NT2/D1 (cell line): ENCODE results near the gene DRC3.

ENCODE experiments used
- DNase-seq: peaks from one replicate; pipeline ENCODE4 v3.0.0-alpha.2; 2011; ENCODE audit warnings: low read depth, low spot score
- H3K27me3 ChIP-seq: 2 replicates; pipeline ENCODE4 v1.6.0; 2011; ENCODE audit warnings: mild to moderate bottlenecking; ENCODE audit not compliant: insufficient read length, insufficient read depth
- H3K36me3 ChIP-seq: 2 replicates; pipeline ENCODE4 v1.6.1; 2011; ENCODE audit warnings: mild to moderate bottlenecking, low read length, mixed read lengths; ENCODE audit not compliant: insufficient read depth, insufficient read length
- H3K4me1 ChIP-seq: 2 replicates; pipeline ENCODE4 v1.5.1; 2011; ENCODE audit not compliant: insufficient read depth, insufficient read length
- H3K4me3 ChIP-seq: 2 replicates; pipeline ENCODE4 v1.5.1; 2011; ENCODE audit warnings: low read depth; ENCODE audit not compliant: insufficient read length
- H3K9ac ChIP-seq: 2 replicates; pipeline ENCODE4 v1.6.0; 2011; ENCODE audit warnings: low read depth; ENCODE audit not compliant: insufficient read length
- H3K9me3 ChIP-seq: 2 replicates; pipeline ENCODE4 v1.5.1; 2011; ENCODE audit warnings: mild to moderate bottlenecking, low read length; ENCODE audit not compliant: insufficient read depth
- SUZ12 ChIP-seq: IDR thresholded peaks from 2 replicates; pipeline ENCODE4 v1.6.1; 2011; ENCODE audit not compliant: insufficient read length, insufficient read depth; ENCODE audit errors: extremely low read depth
- YY1 ChIP-seq: IDR thresholded peaks from 2 replicates; pipeline ENCODE4 v1.6.1; 2011; ENCODE audit not compliant: insufficient read length, insufficient read depth
- ZNF274 ChIP-seq: IDR thresholded peaks from 2 replicates; pipeline ENCODE4 v1.6.1; 2011; ENCODE audit warnings: mild to moderate bottlenecking, low read depth, low read length

The DRC3 gene

DNA sequence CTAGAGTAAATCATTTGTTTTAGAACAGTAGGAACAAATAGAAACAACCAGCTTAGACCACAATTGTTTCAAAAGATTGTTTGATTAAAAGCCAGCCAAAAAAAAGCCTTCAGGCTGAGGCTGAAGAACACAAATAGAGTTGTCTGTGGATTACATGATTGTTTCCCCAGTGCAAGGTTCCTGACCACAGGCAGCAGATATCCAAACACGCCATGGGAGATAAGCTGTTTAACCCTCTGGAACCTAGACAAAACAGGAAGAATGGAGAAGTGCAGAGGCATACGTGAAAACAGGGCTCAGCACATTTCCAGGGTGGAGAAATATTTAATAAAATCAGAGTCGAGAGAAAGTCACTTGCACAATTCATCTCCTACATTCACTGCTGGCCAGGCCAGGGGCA lies 45.3 kb downstream of the DRC3 start:
- no peaks in the 10 kb centered on the region for H3K27me3 ChIP-seq
- no peak overlapping the region for H3K4me3 ChIP-seq
- no peak for TF ChIP-seq SUZ12
- TF ChIP-seq YY1 = no peak
- no peak for TF ChIP-seq ZNF274
- H3K9me3 ChIP-seq = no peaks in the 10 kb centered on the region
- H3K4me1 ChIP-seq = peaks cover 3% of the 10 kb centered on the region
- no peak for DNase-seq
- H3K36me3 ChIP-seq = peaks cover 42% of the 10 kb centered on the region
- H3K9ac ChIP-seq = no peak overlapping the region

DNA sequence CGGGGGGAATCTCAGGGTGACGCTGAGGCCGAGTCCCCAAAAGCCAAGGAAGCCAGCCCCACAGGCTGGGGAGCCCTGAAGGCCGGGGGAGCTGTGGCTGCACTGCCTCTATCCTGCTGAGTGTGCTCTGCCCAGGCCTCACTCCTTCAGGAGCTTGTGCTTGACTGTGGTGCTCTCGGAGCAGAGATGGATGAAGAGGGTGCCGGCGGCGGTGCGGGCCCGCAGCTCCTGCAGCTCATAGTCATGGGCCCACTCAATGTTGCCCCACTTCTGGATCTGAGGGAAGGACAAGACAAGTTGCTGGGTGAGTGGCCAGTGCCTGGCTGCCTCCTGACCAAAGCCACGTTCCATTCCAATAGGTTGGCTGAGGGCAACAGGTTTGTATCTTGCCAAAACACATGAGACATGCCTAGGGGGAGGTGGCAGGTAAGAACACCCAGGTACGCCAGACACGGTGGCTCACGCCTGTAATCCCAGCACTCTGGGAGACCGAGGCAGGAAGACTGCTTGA lies 45.8 kb downstream of the DRC3 start:
- Histone ChIP-seq H3K4me1 (peaks cover 3% of the 10 kb centered on the region), H3K9ac (no peak overlapping the region), H3K36me3 (peaks cover 42% of the 10 kb centered on the region), H3K9me3 (no peaks in the 10 kb centered on the region), H3K27me3 (no peaks in the 10 kb centered on the region), H3K4me3 (no peak overlapping the region)
- no peak for TF ChIP-seq YY1
- no peak for DNase-seq

DNA sequence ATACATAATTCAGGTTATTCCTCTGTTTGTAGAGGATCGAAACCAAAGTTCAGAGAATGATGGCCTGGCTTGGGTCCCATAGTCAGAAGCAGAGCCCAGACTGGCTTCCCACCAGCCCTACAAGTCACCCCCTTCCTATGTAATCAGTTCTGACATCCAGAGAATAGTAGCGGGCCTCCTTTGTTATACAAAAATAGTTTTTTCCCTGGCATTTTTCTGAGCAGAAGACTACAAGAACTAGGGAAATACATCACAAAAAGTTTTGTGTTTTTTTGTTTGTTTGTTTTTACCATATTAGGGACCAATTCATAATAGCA lies 47.1 kb downstream of the DRC3 start:
- Histone ChIP-seq H3K9me3 (no peaks in the 10 kb centered on the region), H3K4me3 (no peak overlapping the region), H3K36me3 (peaks cover 47% of the 10 kb centered on the region), H3K27me3 (no peaks in the 10 kb centered on the region), H3K4me1 (peaks cover 3% of the 10 kb centered on the region), H3K9ac (no peak overlapping the region)
- TF ChIP-seq SUZ12 (no peak), YY1 (no peak), ZNF274 (no peak)
- DNase-seq = no peak

DNA sequence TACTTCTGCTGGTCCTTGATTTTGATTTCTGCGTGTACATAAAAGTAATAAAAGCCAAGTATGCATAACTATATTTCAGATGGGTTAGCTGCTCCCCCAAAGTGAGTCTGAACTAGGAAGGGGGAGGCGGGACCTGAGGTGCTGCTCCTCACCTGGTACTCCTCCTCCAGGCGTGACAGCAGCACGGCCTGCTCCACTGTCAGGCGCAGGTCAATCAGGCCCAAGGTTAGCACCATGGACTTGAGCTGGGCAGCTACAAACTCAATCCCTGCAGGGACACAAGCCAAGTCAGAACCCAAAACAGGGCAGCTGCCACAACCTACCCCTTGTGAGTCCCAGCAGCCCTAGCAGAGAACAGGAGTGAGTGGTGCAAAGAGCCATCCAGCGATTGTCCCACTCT lies 48.3 kb downstream of the DRC3 start:
- no peak for DNase-seq
- peaks cover 44% of the 10 kb centered on the region for H3K36me3 ChIP-seq
- H3K9me3 ChIP-seq = no peaks in the 10 kb centered on the region
- TF ChIP-seq SUZ12 (no peak), YY1 (no peak), ZNF274 (no peak)
- no peak overlapping the region for H3K4me3 ChIP-seq
- peaks cover 3% of the 10 kb centered on the region for H3K4me1 ChIP-seq
- H3K27me3 ChIP-seq = no peaks in the 10 kb centered on the region
- no peak overlapping the region for H3K9ac ChIP-seq

DNA sequence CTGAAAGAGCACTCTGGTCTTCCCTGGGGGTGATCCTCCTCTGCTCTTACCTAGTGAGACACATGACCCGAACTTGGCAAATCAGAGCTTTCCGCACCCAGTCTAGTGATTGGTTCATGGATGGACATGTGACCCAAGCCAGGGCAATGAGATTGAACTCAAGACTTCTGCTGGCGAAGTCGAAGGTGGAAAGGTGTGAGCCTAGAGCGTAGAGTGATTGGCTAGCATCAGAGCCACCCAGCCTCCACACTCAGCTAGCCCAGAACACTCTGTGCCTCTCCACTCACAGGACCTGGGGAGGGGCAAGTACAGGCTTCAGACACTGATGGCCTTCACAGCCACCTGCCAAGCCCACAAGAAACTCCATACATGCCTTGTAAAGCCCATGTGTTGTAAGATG lies 48.7 kb downstream of the DRC3 start:
- Histone ChIP-seq H3K36me3 (peaks cover 47% of the 10 kb centered on the region), H3K27me3 (no peaks in the 10 kb centered on the region), H3K9ac (no peak overlapping the region), H3K4me1 (peaks cover 3% of the 10 kb centered on the region), H3K9me3 (no peaks in the 10 kb centered on the region), H3K4me3 (no peak overlapping the region)
- no peak for TF ChIP-seq ZNF274
- no peak for TF ChIP-seq SUZ12
- TF ChIP-seq YY1 = no peak
- no peak for DNase-seq

DNA sequence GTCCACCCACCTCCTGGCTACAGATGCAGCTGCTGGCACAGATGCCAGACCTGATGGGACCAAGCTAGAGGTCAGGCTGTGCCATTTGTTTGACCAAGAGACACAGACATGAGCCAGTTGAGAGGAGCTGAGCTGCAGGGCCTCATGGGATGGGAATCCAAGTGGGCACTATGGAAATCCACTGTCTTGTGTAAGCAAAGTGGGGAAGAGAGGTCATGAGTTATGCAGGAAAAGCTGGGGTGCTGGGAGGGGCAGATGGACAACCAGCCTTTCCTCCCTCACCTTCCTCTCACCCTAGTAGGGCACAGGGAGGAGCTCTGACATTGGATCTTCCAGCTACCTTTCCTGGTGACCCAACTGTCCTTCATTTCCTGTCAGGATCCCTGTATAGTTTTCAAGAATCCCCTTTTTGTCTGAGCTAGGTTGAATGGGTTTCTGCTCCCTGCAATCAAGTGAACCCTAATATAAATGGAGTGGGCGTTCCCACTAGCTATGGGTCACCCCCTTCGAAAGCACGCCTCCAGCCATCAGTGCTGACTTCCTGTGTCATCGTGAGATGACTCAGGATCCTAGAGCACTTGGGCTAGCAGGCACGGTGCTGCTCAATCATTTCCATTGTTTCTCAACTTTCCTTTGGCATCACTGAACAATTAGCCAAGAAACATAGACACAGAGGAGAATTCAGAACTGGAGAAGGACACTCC lies 52.7 kb downstream of the DRC3 start:
- no peaks in the 10 kb centered on the region for H3K27me3 ChIP-seq
- H3K9ac ChIP-seq = no peak overlapping the region
- DNase-seq = no peak
- no peaks in the 10 kb centered on the region for H3K9me3 ChIP-seq
- no peak for TF ChIP-seq ZNF274
- no peak for TF ChIP-seq SUZ12
- TF ChIP-seq YY1 = no peak
- no peaks in the 10 kb centered on the region for H3K4me1 ChIP-seq
- peaks cover 46% of the 10 kb centered on the region for H3K36me3 ChIP-seq
- no peak overlapping the region for H3K4me3 ChIP-seq

DNA sequence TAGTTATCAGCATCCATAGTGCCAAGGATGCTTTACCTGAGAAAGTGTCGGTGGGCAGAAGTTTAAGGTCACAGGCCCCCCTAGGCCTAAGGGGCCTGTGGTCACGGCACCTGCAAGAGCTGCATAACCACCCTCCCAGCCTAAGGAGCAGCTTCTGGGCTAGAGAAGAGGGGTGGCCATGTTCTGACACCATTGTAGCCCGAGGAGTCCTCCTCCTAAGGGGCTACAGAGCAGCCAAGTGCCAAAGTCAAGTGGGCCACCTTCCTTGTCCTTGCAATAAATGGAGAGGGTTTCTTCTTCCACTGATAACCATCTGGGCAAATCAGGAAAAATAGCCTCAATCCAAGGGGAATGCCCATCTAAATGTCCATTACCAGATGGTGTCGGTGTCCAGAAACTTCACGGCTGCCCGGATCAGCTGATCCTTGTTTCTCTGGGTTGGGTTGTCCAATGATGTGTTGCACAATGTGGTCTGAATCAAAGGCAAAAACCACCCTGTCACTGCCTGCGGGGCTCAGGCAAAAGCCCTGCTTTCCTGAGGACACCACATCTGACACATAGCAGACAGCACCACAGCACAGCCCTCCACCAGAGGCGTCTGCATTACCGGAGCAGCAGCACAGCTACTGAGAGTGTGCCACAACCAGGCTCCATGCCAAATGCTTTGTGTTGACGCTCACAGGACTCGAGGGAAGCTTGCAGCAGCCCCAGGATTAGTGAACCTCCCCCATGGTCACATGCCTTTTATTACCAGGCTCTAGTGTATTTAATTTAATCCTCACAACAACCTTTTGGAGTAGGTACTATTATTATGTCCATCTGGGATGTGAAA lies 53.5 kb downstream of the DRC3 start:
- no peaks in the 10 kb centered on the region for H3K4me1 ChIP-seq

More for the DNA sequence above, 53.5 kb downstream of the DRC3 start:
- no peak for TF ChIP-seq SUZ12
- no peak for TF ChIP-seq ZNF274
- TF ChIP-seq YY1 = no peak
- Histone ChIP-seq H3K9ac (no peak overlapping the region), H3K27me3 (no peaks in the 10 kb centered on the region), H3K9me3 (no peaks in the 10 kb centered on the region), H3K4me3 (no peak overlapping the region), H3K36me3 (peaks cover 39% of the 10 kb centered on the region)
- no peak for DNase-seq
